ENCODE results near the gene ALG13.
"Not testable (repeated sequence)": the region's sequence is repeated elsewhere in the genome, so short reads cannot be mapped to it uniquely, and the experiment has no call there.

The ALG13 gene

GRCh38 chrX:111759686-111760085 lies 78.7 kb downstream of the ALG13 start:
- no peak for DNase-seq (ENCODE audit: low read depth in 3 of 3)

DNA sequence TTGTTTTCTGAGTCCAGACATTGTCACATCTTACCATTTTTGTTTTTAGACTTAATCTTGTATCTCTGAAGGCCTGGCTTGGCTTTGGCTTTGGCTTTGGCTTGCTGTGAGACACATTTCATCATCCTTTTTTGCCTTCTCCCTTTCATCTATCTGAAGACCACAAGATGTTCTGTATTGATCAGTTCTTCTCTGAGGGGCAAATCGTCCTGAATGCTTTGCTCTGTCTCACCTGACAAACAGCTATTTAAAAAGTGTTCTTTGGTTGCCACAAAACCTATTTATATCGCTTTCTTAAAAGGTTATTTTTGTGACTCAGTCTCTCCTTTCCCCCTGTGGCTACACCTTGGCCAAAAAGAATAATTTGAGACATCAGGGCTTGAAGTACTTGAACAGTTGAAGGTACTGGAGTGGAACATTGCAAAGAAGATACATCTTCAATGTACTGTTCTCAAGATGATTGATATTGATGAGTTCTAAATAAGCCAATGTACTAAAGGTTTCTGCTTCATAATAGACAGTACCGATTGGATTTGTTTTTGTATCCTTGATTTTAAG lies 80.7 kb downstream of the ALG13 start:
- no peak for DNase-seq (ENCODE audit: low read depth in 3 of 3)

DNA sequence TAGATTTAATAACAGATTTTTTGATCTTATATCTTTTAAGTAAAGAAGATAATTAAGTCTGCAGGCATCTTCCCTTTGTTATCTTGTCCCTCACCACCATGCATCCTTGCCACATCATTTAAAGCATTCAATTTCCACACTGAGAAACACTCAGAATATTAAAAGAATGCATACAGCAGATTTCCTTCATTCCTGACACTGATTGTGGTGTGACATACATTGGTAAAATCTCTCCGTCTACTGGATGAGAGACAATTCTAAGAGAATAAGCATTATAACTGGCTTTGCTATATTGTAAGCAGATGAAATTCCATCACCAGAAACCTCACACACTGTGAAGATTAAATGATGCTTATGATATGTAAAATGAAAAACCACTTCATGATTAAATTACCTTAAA lies 97.6 kb downstream of the ALG13 start:
- no peak for DNase-seq (ENCODE audit: low read depth in 3 of 3)

DNA sequence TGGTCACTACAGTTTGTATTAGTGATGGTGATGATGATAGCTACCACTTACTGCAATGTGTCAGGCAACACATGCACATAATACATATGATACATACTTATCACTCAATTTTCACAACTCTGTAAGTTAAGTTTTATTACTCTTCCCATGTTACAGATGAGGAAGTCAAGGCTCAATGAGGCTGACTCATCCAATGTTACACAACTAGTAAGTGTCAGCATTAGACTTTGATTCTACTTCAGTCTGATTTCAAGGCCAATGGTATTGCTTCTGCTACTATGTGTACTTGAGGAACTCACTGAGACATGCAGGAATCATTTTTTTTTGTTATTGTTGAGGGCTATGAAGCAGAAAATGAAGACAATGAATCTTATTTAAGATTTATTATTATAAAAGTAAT lies 98.6 kb downstream of the ALG13 start:
- no peak for DNase-seq (ENCODE audit: low read depth in 3 of 3)

GRCh38 chrX:111784667-111785066 lies 103.7 kb downstream of the ALG13 start:
- DNase-seq (ENCODE audit: low read depth in 3 of 3), result no peak

DNA sequence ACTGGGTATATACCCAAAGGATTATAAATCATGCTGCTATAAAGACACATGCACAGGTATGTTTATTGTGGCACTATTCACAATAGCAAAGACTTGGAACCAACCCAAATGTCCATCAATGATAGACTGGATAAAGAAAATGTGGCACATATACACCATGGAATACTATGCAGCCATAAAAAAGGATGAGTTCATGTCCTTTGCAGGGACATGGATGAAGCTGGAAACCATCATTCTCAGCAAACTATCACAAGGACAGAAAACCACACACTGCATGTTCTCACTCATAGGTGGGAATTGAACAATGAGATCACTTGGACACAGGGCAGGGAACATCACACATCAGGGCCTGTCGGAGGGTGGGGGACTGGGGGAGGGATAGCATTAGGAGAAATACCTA lies 109.1 kb downstream of the ALG13 start:
- DNase-seq (ENCODE audit: low read depth in 3 of 3), result not testable (repeated sequence)
